GM12878 (cell line): ENCODE measurements around the gene TRAF3IP1. TPM values are rescaled to one million over a fixed set of nuclear protein-coding genes. Genes with fewer than 3 reads are reported as not detected.

Source experiments
- ATAC-seq: fragments of 200-7000 bp; cut with Tn5 transposase; 3 replicates; pipeline ENCODE4 v1.9.1; 2020; ENCODE audit warnings: mild to moderate bottlenecking, moderate library complexity
- BruUV-seq: library from RNA; stranded (reverse); fragments of 400-500 nt; replicated peaks from 2 replicates; lab custom pipeline; 2021; lab: Mats Ljungman, UMichigan
- CTCF ChIA-PET: fragments of 300-600 bp; sonication (Branson Sonifier 250); formaldehyde crosslinking; extraction: SDS; loops from one replicate; lab custom pipeline; 2021; ENCODE audit warnings: inconsistent platforms; lab: Yijun Ruan, JAX
- POLR2A ChIA-PET: fragments of 350-600 bp; formaldehyde crosslinking; extraction: SDS; loops from one replicate; lab custom pipeline; 2021; ENCODE audit warnings: inconsistent platforms; lab: Charles Lee
- RAD21 ChIA-PET: fragments of 300-600 bp; sonication (Branson Sonifier 250); formaldehyde crosslinking; loops from one replicate; lab custom pipeline; 2023; ENCODE audit warnings: antibody characterized with exemption; ENCODE audit not compliant: unreplicated experiment; lab: Charles Lee
- SMC1A ChIA-PET: fragments of 300-600 bp; sonication (Branson Sonifier 250); formaldehyde crosslinking; loops from one replicate; lab custom pipeline; 2023; ENCODE audit not compliant: unreplicated experiment, uncharacterized antibody; lab: Charles Lee
- DNase-seq: peaks from one replicate; pipeline ENCODE4 v3.0.0-alpha.2; 2011; ENCODE audit warnings: low read depth, low spot score
- FAIRE-seq: peaks from 3 replicates; lab custom pipeline; 2011; peaks lifted over from hg19 to GRCh38; lab: Jason Lieb, UNC
- H2AFZ ChIP-seq: 2 replicates; pipeline ENCODE4 v1.6.0; 2011; ENCODE audit warnings: low read depth, low read length, control low read depth; ENCODE audit not compliant: control insufficient read depth
- H3K27ac ChIP-seq: 2 replicates; pipeline ENCODE4 v1.5.1; 2011; ENCODE audit warnings: control low read depth; ENCODE audit not compliant: control insufficient read depth, insufficient read depth
- H3K27me3 ChIP-seq, 2 experiments: replicated peaks in 1 of 2; 2 replicates each; pipeline versions ENCODE4 v1.6.0 to v1.6.1; 2011; ENCODE audit warnings: low read length in 1 of 2; ENCODE audit not compliant: control insufficient read depth in 2 of 2, insufficient read depth in 2 of 2
- H3K36me3 ChIP-seq, 2 experiments: 2 replicates each; pipeline ENCODE4 v1.5.1; 2011; ENCODE audit warnings: low read length in 1 of 2; ENCODE audit not compliant: control insufficient read depth in 2 of 2, insufficient read depth in 2 of 2
- H3K4me1 ChIP-seq: 2 replicates; pipeline ENCODE4 v1.6.1; 2011; ENCODE audit warnings: mild to moderate bottlenecking, low read length, moderate library complexity, mixed read lengths; ENCODE audit not compliant: control insufficient read depth, insufficient read depth
- H3K4me2 ChIP-seq: 2 replicates; pipeline ENCODE4 v1.6.0; 2011; ENCODE audit warnings: control low read depth; ENCODE audit not compliant: control insufficient read depth, insufficient read depth
- H3K4me3 ChIP-seq: fragments of 200-600 bp; sonication (generic); 2 replicates; pipeline ENCODE4 v1.5.1; 2016
- H3K79me2 ChIP-seq: 2 replicates; pipeline ENCODE4 v1.6.0; 2011; ENCODE audit warnings: low read length; ENCODE audit not compliant: control insufficient read depth, insufficient read depth
- H3K9ac ChIP-seq: 2 replicates; pipeline ENCODE4 v1.8.0; 2011; ENCODE audit warnings: low read length, control low read depth, mixed read lengths; ENCODE audit not compliant: control insufficient read depth, insufficient read depth
- H3K9me3 ChIP-seq: replicated peaks from 3 replicates; pipeline ENCODE4 v1.5.1; 2011; ENCODE audit warnings: mild to moderate bottlenecking, low read length; ENCODE audit not compliant: control insufficient read depth, insufficient read depth
- H4K20me1 ChIP-seq: 2 replicates; pipeline ENCODE4 v1.6.0; 2011; ENCODE audit not compliant: control insufficient read depth, insufficient read depth
- ATF2 ChIP-seq: IDR thresholded peaks from 2 replicates; pipeline ENCODE4 v1.6.1; 2012; ENCODE audit warnings: low read length, inconsistent platforms
- BCL3 ChIP-seq: IDR thresholded peaks from 2 replicates; pipeline ENCODE4 v1.6.1; 2011; ENCODE audit warnings: borderline replicate concordance, low read depth, mild to moderate bottlenecking, moderate library complexity, low read length; ENCODE audit not compliant: insufficient read depth, poor library complexity, severe bottlenecking
- CHD2 ChIP-seq: IDR thresholded peaks from 2 replicates; pipeline ENCODE4 v1.6.1; 2011; ENCODE audit warnings: low read depth, low read length, improper control_type of control experiment, borderline replicate concordance
- GATAD2B ChIP-seq: fragments of 450-650 bp; conservative IDR thresholded peaks from 2 replicates; pipeline ENCODE4 v1.6.1; 2017; ENCODE audit warnings: low read depth, mild to moderate bottlenecking, moderate library complexity
- SIX5 ChIP-seq: IDR thresholded peaks from 2 replicates; pipeline ENCODE4 v1.6.1; 2011; ENCODE audit warnings: mild to moderate bottlenecking, low read depth, low read length, moderate library complexity; ENCODE audit not compliant: severe bottlenecking
- SREBF2 ChIP-seq: IDR thresholded peaks from 2 replicates; pipeline ENCODE4 v1.6.1; 2012; ENCODE audit warnings: mild to moderate bottlenecking, low read length
- STAT1 ChIP-seq: fragments of 450-650 bp; conservative IDR thresholded peaks from 2 replicates; pipeline ENCODE4 v1.6.1; 2014; ENCODE audit warnings: antibody characterized with exemption, mild to moderate bottlenecking
- TARDBP ChIP-seq: IDR thresholded peaks from 2 replicates; pipeline ENCODE4 v1.6.1; 2016; ENCODE audit warnings: borderline replicate concordance
- TCF7 ChIP-seq: IDR thresholded peaks from 2 replicates; pipeline ENCODE4 v1.6.1; 2014; ENCODE audit warnings: antibody characterized with exemption, borderline replicate concordance
- USF1 ChIP-seq: IDR thresholded peaks from 2 replicates; pipeline ENCODE4 v1.6.1; 2011; ENCODE audit warnings: borderline replicate concordance, low read depth, mild to moderate bottlenecking, moderate library complexity, mixed read lengths, low read length; ENCODE audit not compliant: insufficient read depth; ENCODE audit errors: extremely low read length
- ZSCAN29 ChIP-seq: fragments of 450-650 bp; IDR thresholded peaks from 2 replicates; pipeline ENCODE4 v1.6.1; 2017; ENCODE audit warnings: mild to moderate bottlenecking, moderate library complexity
- WGBS: methylation state at CpG from one replicate; pipeline ENCODE4 v1.1.6; 2016; ENCODE audit warnings: low lambda C conversion rate; ENCODE audit not compliant: insufficient replicate concordance, insufficient coverage; ENCODE audit errors: missing lambda C conversion rate; 5-methylcytosine and 5-hydroxymethylcytosine counted together
- in situ Hi-C: fragments of 300-500 bp; cut with MboI; formaldehyde crosslinking; loops from 9 replicates; pipeline ENCODE4 v1.14.3; 2018; ENCODE audit warnings: mixed read lengths
- intact Hi-C: fragments of 100-400 bp; cut with micrococcal nuclease; formaldehyde crosslinking; loops from one replicate; pipeline ENCODE4 v1.14.2; 2022; ENCODE audit not compliant: unreplicated experiment
- polyA plus RNA-seq, 11 experiments: library from polyadenylated mRNA; depleted of rRNA in 4 of 11; unstranded in 6 of 11; stranded (reverse) in 5 of 11; fragments of >200 nt; fragmentation: Nextera tagmentation in 4 of 11; fragmentation: Illumina TruSeq in 1 of 11; extraction: Ambion mirVana in 4 of 11; extraction: Trizol in 1 of 11; gene quantifications; 1 replicate in 1 of 11; 2 replicates in 10 of 11; pipeline versions ENCODE4 v1.2.1 to v1.2.3, GENCODE V29; 2011 to 2016; ENCODE audit warnings: inconsistent platforms in 2 of 11, missing spikeins in 2 of 11, low read depth in 1 of 11
- total RNA-seq, 4 experiments: library from RNA; depleted of rRNA in 3 of 4; stranded (reverse); fragments of >200 nt in 3 of 4; fragmentation: Illumina TruSeq in 1 of 4; extraction: Trizol in 1 of 4; gene quantifications; 2 replicates each; pipeline versions ENCODE4 v1.2.1 to v1.2.3, GENCODE V29; 2013 to 2021

TRAF3IP1 gene
- total and polyA plus RNA-seq, 10 of the 15 experiments (the other 5 are each of a cell fraction or from before 2014, with no cell fraction given), result 1.6 to 7.5 (median 3.6) TPM

DNA sequence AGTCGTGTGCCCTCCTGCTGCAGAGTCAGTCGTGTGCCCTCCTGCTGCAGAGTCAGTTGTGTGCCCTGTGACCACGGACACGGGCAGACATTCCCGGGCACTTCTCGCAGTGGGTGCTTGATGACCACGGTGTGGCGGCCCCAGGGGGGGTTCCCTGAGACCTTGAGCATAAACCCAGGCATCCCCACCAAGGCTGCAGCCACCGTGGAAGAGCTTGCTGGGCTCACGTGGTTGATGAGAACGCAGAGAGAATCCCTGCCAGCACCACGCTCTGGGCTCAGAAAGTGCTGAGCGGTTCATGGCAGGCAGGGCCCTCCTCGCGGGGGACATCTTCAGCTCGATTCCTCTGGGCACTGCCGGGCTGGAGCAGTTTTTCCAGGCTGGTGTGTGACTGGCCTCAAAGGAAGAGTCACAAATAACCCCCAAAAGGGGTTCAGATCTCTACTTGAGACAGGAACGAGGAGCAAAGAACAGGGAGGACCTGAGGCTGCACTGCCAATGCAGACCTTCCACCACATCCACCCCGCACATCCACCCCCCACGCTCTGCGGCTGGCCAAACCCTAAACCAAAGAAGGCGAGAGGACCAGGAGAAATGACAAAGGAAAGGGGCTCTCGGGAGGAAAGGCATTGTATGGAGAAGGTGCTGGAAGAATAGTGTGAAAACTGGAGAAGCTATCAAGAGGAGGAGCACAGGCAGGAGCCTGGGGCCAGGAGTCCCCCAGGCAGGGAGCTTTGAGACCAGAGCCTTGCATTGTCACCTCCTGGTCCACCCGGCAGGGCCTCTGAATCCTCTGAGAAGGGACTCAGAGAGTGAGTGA, 23.5 kb upstream of the TRAF3IP1 start (continued):
- TF ChIP-seq TCF7 (no peak), ZSCAN29 (no peak), USF1 (no peak), CHD2 (no peak)

- no peaks in the 10 kb centered on the region for H3K36me3 ChIP-seq
- no peak for FAIRE-seq
- SMC1A ChIA-PET, result interaction anchor here (1.0 kb wide), 1 partner anchor 9 kb away, joined by 4 read pairs; no protein-coding TSS in a partner anchor
- H4K20me1 ChIP-seq, result no peaks in the 10 kb centered on the region
- no peak for ATAC-seq
- no TSS peak for BruUV-seq
- H3K9ac ChIP-seq, result no peak overlapping the region
- no peak overlapping the region for H3K27ac ChIP-seq
- no peak overlapping the region for H3K4me3 ChIP-seq
- no peaks in the 10 kb centered on the region for H3K4me1 ChIP-seq
- CTCF ChIA-PET, result interaction anchor here (1.1 kb wide), 1 partner anchor 9 kb away, joined by 4 read pairs; no protein-coding TSS in a partner anchor
- H3K9me3 ChIP-seq, result no peaks in the 10 kb centered on the region
- no peak for TF ChIP-seq SIX5
- TF ChIP-seq STAT1, result no peak
- TF ChIP-seq GATAD2B, result no peak
- no peak for TF ChIP-seq SREBF2
- no peak for TF ChIP-seq BCL3
- no peak for TF ChIP-seq TARDBP
- no peak for TF ChIP-seq ATF2
- H3K4me2 ChIP-seq, result no peak overlapping the region
- no peaks in the 10 kb centered on the region for H3K79me2 ChIP-seq
- RAD21 ChIA-PET, result no interaction called here
- H3K27me3 ChIP-seq, result peaks cover 0 to 2% of the 10 kb centered on the region in 2 experiments; a peak in 1 of 4 replicates
- intact Hi-C loops, result no loop called here
- no peak for DNase-seq
- WGBS, result 54% methylated on average over 7 of the region's 7 CpGs
- no peak overlapping the region for H2AFZ ChIP-seq
- POLR2A ChIA-PET, result no interaction called here
- in situ Hi-C loops, result no loop called here
These were observed 20.5 kb upstream of the TRAF3IP1 start for GRCh38 chr2:238299803-238300202.
